Muscle of back (tissue), 11 donors: ENCODE results near the gene KDM2A. TPM values are rescaled to one million over a fixed set of nuclear protein-coding genes. Genes with fewer than 3 reads are reported as not detected.

Source experiments
- DNase-seq, 3 donors: peaks; one replicate each; pipeline versions ENCODE4 v3.0.0 to v3.0.0-alpha.2; 2013
- polyA plus RNA-seq, 10 donors: library from polyadenylated mRNA; unstranded; fragments of 120-200 nt; gene quantifications; one replicate each; pipeline ENCODE4 v1.2.1, GENCODE V29; 2013; ENCODE audit not compliant: insufficient read length in 10 of 10

The KDM2A gene
- polyA plus RNA-seq, 10 donors: 46.3 to 64.1 (median 52.4) TPM

DNA sequence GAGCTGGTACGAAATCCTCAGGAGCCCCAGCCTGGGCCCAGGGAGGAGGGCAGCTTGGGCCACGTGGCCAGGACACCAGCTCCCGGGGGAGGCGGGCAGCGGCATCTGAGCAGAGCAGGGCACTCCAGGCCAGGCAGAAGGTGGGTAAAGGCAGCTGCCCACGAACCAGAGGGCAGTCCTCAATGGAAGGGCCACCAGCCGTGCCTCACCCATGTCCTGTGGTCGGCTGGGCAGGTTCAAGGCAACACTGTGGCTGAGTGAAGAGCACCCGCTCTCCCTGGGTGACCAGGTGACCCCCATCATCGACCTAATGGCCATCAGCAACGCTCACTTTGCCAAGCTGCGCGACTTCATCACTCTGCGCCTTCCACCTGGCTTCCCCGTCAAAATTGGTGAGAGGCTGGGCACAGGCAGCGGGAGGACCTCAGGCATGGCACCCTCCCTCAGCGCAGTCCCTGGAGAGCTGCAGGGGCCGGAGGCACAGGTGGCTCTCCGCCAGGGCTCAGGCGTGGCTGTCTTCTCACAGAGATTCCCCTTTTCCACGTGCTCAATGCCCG lies 181.8 kb downstream of the KDM2A start:
- no peak for DNase-seq

DNA sequence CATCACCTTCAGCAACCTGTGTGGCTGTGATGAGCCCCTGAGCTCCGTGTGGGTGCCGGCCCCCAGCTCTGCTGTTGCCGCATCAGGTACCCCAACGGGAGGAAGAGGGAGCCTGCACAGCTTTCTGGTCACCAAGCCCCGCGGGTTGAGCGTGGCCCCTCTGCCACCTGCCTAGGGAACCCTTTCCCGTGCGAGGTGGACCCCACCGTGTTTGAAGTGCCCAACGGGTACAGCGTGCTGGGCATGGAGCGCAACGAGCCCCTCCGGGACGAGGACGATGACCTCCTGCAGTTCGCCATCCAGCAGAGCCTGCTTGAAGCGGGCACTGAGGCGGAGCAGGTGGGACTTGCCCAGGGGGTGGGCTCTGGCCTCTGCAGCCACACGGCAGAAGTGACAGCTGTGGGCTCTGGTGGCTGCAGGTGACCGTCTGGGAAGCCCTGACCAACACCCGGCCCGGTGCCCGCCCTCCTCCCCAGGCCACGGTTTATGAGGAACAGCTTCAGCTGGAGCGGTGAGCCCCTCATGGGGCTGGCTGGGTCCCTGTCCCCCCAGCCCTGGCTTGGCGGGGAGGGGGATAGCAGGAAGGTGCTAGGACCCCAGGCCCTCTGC lies 182.4 kb downstream of the KDM2A start:
- no peak for DNase-seq

DNA sequence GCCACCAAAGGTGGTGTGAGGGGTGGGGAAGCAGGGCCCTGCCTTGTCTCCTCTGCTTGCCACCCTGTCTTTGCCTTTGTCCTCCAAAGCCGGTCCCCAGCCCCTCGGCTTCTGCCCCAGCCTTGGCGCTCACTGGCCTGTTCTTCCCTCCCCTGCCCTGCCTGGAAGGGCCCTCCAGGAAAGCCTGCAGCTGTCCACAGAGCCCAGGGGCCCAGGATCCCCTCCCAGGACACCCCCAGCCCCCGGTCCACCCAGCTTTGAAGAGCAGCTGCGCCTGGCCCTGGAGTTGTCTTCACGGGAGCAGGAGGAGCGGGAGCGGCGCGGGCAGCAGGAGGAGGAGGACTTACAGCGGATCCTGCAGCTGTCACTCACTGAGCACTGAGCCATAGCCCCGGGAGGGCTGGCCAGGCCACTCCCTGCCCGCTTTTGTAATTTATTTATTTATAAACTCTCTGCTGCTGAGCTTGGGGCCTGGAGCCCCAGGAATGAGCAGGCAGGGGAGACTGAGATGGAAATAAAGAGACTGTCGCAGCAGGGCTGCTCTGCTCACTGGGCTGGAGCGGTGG lies 183.0 kb downstream of the KDM2A start:
- DNase-seq: peak; percentile 59 to 76 (median 63)

DNA sequence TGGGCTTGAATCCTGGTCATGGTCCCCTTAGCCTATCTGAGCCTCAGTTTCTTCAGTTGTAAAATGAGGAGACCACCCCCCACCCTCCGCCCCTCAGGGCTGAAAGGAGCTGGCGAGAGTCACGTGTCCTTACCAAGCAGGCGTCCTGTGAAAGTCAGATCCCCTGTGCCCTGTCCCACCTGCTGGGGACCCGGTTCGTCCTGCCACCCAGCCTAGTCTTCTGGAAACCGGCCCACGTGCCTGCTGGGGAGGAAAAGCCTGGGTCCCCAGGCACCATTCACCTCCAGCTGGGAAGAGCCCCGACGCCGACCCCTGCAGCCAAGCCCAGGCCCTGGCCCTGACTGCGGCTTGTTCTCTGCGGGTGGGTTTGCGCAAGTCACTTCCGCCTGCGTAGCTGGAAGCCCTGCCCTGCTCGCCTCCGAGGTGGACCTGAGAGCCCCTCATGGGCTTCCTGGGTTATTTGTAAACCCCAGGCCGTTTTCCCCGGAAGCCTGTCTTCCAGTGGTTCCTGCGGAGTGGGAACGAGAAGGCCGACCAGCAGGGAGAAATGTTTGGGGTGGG lies 183.6 kb downstream of the KDM2A start:
- DNase-seq: peak in 1 of 3 donors; percentile 58

DNA sequence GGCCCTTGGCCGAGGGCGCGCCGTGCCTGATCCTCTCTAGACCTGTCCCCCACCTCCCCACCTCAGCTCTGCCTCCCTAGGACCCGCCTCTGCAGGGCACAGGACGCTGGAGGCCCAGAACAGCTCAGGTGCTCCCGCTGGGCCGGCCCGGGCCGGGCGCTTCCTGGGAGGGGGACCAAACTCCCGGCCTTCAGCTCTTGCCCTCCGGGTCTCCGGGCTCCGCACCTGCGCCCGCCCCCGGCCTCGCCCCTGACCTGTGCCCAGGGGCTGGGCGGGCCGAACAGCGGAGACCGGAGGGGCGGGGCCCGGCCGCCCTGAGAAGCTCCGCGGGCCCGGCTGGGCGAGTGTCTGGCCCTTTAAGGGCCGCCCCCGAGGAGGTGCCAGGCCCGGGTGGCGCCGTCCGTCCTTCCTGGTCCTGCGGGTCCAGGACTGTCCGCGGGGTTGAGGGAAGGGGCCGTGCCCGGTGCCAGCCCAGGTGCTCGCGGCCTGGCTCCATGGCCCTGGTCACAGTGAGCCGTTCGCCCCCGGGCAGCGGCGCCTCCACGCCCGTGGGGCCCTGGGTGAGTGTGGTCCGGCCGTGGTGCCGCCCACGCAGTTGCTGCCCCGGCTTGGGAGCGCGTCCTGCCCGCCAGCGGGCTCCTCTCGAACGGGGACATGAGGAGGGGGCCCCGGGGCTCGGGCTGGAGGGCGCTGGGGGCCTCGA lies 184.2 kb downstream of the KDM2A start, which contains the start of gene SSH3:
TSS of gene SSH3 (plus strand) at position 399 of the 703 bp plus-strand sequence. CDS start at position 495, 96 bp downstream.
- DNase-seq: peak; percentile 45 to 83 (median 65)

DNA sequence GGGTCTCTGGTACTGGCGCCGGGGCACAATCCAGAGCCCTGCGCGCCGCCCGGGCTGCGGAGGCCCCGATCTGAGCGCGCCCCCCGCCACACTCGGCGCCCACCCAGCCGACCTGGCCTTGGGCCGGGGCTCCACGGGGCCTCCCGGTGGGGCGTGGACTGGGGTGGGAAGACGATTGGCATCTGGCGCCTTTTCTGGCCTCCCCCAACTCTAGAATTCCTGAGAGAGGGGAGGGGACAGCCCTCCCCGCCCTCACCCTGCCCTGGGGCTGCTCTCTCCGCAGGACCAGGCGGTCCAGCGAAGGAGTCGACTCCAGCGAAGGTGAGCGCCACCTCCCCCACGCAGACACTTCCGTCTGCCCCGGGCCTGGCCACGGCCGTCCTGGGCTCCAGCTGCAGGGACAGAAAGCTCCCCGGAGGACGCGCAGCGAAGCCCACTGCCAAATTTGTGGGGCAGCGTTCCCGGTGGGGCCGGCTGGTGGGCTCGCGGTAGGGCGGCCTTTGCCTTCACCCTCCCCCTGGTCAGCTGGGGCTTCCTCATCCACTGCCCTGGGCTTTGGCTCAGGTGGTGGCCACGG lies 184.9 kb downstream of the KDM2A start:
- peak in 1 of 3 donors; percentile 52 for DNase-seq

DNA sequence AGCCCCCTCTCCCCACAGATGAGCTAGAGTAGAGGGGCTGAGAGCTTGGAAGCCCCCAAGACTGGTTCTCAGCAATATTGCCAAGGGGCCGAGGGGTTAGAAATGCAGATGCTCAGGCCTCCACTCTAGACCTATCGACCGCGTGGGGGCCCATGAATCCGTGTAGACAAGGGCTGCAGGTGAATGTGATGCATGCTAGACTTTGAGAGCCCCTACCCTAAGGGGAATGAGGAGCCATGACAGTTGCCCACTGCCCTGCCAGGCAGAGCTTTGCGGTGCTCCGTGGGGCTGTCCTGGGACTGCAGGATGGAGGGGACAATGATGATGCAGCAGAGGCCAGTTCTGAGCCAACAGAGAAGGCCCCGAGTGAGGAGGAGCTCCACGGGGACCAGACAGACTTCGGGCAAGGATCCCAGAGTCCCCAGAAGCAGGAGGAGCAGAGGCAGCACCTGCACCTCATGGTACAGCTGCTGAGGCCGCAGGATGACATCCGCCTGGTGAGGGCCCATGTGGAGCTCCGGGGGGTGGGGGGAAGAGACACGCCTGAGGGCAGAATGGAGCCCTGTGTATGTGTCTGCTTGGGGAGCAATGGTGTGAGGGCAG lies 185.5 kb downstream of the KDM2A start:
- DNase-seq: no peak

DNA sequence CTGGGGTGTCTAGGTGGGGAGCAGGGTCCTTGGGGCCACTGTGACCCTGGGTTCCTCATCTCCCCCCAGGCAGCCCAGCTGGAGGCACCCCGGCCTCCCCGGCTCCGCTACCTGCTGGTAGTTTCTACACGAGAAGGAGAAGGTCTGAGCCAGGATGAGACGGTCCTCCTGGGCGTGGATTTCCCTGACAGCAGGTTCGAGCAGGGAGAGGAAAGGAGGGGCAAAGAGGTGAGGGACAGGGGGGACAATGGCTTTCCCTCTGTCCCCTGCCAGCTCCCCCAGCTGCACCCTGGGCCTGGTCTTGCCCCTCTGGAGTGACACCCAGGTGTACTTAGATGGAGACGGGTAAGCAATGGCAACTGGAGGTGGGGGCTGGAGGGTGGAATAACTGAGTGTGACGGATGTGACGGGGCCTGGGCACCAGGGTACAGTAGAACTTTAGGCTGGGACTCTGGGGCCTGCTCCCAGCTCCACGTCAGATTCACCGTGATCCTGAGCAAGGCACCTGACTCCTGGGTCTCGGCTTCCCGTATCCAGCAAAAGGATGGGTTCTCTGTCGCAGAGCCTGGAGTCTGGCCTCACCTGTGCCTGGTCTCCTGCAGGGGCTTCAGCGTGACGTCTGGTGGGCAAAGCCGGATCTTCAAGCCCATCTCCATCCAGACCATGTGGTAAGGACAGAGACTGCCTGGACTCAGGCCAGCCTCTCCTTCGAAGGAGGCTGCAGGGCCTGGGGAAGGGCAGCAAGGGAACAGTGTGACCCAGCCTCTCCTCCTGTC lies 187.9 kb downstream of the KDM2A start:
- no peak for DNase-seq

DNA sequence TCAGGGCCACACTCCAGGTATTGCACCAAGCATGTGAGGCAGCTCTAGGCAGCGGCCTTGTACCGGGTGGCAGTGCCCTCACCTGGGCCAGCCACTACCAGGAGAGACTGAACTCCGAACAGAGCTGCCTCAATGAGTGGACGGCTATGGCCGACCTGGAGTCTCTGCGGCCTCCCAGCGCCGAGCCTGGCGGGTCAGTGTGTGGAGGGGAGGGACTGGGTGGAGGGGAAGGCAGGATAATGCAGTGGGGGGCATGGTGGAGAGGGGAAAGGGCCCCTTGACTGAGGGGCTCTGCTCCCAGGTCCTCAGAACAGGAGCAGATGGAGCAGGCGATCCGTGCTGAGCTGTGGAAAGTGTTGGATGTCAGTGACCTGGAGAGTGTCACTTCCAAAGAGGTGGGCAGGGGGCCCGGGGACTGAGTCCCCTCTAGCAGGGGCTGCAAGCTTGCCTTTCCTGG lies 188.5 kb downstream of the KDM2A start:
- no peak for DNase-seq

Other genes with a start within 250 kb of the KDM2A start
- 10 to 100 TPM; 12.3 to 21.2 (median 16.0) TPM for gene PC, start 160.9 kb upstream of the KDM2A start, polyA plus RNA-seq
- not detected for gene C11orf86, start 144.0 kb upstream of the KDM2A start, polyA plus RNA-seq
- under 1 TPM in 9 of 10 donors, not detected in 1; 0.04 to 0.39 (median 0.11) TPM for gene SYT12, start 96.1 kb upstream of the KDM2A start, polyA plus RNA-seq
- 10 to 100 TPM in 8 of 10 donors, 1 to 10 TPM in 2; 9.4 to 18.4 (median 14.3) TPM for gene RHOD, start 62.4 kb upstream of the KDM2A start, polyA plus RNA-seq
- 10 to 100 TPM; 42.2 to 62.2 (median 49.7) TPM for gene GRK2, start 147.2 kb downstream of the KDM2A start, polyA plus RNA-seq
- 10 to 100 TPM; 17.3 to 37.9 (median 25.9) TPM for gene ANKRD13D, start 170.0 kb downstream of the KDM2A start, polyA plus RNA-seq
- 10 to 100 TPM; 11.6 to 19.0 (median 14.6) TPM for gene SSH3, start 184.3 kb downstream of the KDM2A start, polyA plus RNA-seq
- gene POLD4, start 234.3 kb downstream of the KDM2A start, polyA plus RNA-seq: 10 to 100 TPM; 19.2 to 33.1 (median 25.3) TPM